DOHH2 (cell line): Measurements from ENCODE around the gene CACNA1A.

Source experiments
- H3F3A ChIP-seq: fragments of 200-600 bp; sonication (generic), shearing (Covaris generic); 2 replicates; pipeline ENCODE4 v1.6.0; 2016; ENCODE audit warnings: antibody characterized with exemption, mild to moderate bottlenecking; ENCODE audit not compliant: control insufficient read depth, insufficient read depth
- H3K27ac ChIP-seq: fragments of 200-600 bp; sonication (generic); 2 replicates; pipeline ENCODE4 v1.5.1; 2014; ENCODE audit warnings: low read depth, mild to moderate bottlenecking, low read length, moderate library complexity
- H3K27me3 ChIP-seq: fragments of 200-600 bp; sonication (generic); 2 replicates; pipeline ENCODE4 v1.6.1; 2014; ENCODE audit warnings: mild to moderate bottlenecking, low read length, mixed read lengths; ENCODE audit not compliant: control insufficient read depth
- H3K36me3 ChIP-seq: fragments of 200-600 bp; sonication (generic); 2 replicates; pipeline ENCODE4 v1.6.1; 2014; ENCODE audit warnings: mild to moderate bottlenecking, low read length, moderate library complexity, mixed read lengths; ENCODE audit not compliant: control insufficient read depth
- H3K4me1 ChIP-seq: fragments of 200-600 bp; sonication (generic); 2 replicates; pipeline ENCODE4 v1.6.1; 2014; ENCODE audit warnings: mild to moderate bottlenecking, low read length, mixed read lengths; ENCODE audit not compliant: control insufficient read depth
- H3K4me2 ChIP-seq: fragments of 200-600 bp; sonication (generic); 2 replicates; pipeline ENCODE4 v1.6.0; 2014; ENCODE audit warnings: mild to moderate bottlenecking, low read length, moderate library complexity
- H3K4me3 ChIP-seq: fragments of 200-600 bp; sonication (generic); 2 replicates; pipeline ENCODE4 v1.5.1; 2014; ENCODE audit warnings: mild to moderate bottlenecking, low read length, mixed read lengths
- H3K79me2 ChIP-seq: fragments of 200-600 bp; sonication (generic); 2 replicates; pipeline ENCODE4 v1.6.1; 2014; ENCODE audit warnings: mild to moderate bottlenecking, low read length, mixed read lengths; ENCODE audit not compliant: control insufficient read depth
- H3K9me2 ChIP-seq: fragments of 200-600 bp; sonication (generic); replicated peaks from 2 replicates; pipeline ENCODE4 v1.6.1; 2014; ENCODE audit warnings: mild to moderate bottlenecking, low read length, mixed read lengths; ENCODE audit not compliant: control insufficient read depth
- H3K9me3 ChIP-seq: fragments of 200-600 bp; sonication (generic); 2 replicates; pipeline ENCODE4 v1.6.1; 2014; ENCODE audit warnings: antibody characterized with exemption, low read length, mixed read lengths; ENCODE audit not compliant: control insufficient read depth, insufficient read depth
- H4K20me1 ChIP-seq: fragments of 200-600 bp; sonication (generic); 2 replicates; pipeline ENCODE4 v1.6.0; 2014; ENCODE audit warnings: low read depth, mild to moderate bottlenecking, antibody characterized with exemption, low read length, moderate library complexity; ENCODE audit not compliant: control insufficient read depth, insufficient read depth
- CTCF ChIP-seq: fragments of 200-600 bp; sonication (generic); IDR thresholded peaks from one replicate; pipeline ENCODE4 v1.5.1; 2014; ENCODE audit warnings: antibody characterized with exemption, mild to moderate bottlenecking, low read depth, low read length; ENCODE audit not compliant: poor library complexity, severe bottlenecking
- EZH2phosphoT487 ChIP-seq: fragments of 200-600 bp; sonication (generic); IDR thresholded peaks from 2 replicates; pipeline ENCODE4 v1.6.1; 2017; ENCODE audit warnings: borderline replicate concordance, mild to moderate bottlenecking, antibody characterized with exemption, low read length, moderate library complexity, mixed read lengths

Gene CACNA1A

DNA sequence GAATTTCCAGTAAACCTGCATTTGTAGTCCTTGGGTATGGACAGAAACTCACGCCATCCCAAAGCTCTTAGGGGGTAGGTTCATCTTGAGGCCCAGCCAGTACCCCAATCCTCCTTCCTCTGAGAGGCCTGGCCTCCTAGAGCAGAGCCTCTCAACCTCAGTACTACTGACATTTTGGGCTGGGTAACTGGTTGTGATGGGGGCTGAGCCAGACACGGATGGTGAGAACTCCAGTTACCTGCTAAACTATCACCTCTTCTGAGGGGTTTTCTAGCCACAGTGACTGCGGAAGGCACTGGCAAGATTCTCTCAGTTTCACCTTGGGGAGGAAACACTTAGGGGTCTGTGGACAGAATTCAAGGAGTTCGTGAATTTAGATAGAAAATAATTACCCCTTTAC, 156.2 kb downstream of the CACNA1A start:
- Histone ChIP-seq H3F3A (no peaks in the 10 kb centered on the region), H3K36me3 (no peaks in the 10 kb centered on the region), H3K27ac (no peak overlapping the region), H3K4me3 (no peak overlapping the region), H3K4me1 (no peaks in the 10 kb centered on the region), H3K27me3 (no peaks in the 10 kb centered on the region), H3K4me2 (no peak overlapping the region), H3K79me2 (no peaks in the 10 kb centered on the region), H4K20me1 (no peaks in the 10 kb centered on the region), H3K9me3 (peaks cover 9% of the 10 kb centered on the region; the same call in 1 of the 2 replicates), H3K9me2 (no peaks in the 10 kb centered on the region)
- no peak for TF ChIP-seq EZH2phosphoT487
- no peak for TF ChIP-seq CTCF

GRCh38 chr19:13347367-13347766, 158.9 kb downstream of the CACNA1A start:
- no peak overlapping the region for H3K27ac ChIP-seq
- H3K27me3 ChIP-seq = no peaks in the 10 kb centered on the region
- H3K36me3 ChIP-seq = no peaks in the 10 kb centered on the region
- no peak overlapping the region for H3K4me2 ChIP-seq
- H3K9me3 ChIP-seq = peaks cover 9% of the 10 kb centered on the region; the same call in 1 of the 2 replicates
- TF ChIP-seq EZH2phosphoT487 (no peak), CTCF (no peak)
- no peaks in the 10 kb centered on the region for H3K79me2 ChIP-seq
- no peaks in the 10 kb centered on the region for H3K9me2 ChIP-seq
- no peaks in the 10 kb centered on the region for H4K20me1 ChIP-seq
- H3F3A ChIP-seq = no peaks in the 10 kb centered on the region
- no peak overlapping the region for H3K4me3 ChIP-seq
- H3K4me1 ChIP-seq = no peaks in the 10 kb centered on the region

DNA sequence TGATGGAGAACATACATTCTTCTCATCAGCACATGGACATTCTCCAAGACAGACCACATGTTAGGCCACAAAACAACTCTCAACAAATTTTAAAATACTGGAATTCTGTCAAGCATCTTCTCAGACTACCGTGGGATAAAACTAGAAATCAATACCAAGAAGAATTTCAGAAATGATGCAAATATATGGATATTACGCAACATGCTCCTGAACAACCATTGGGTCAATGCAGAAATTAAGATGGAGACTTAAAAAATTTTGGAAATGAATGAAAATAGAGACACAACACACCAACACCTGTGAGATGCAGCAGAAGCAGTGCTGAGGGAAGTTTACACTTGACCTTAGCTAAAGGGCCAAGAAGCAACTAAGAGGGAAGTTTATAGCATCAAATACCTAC, 162.8 kb downstream of the CACNA1A start:
- H3K4me2 ChIP-seq = no peak overlapping the region
- H3K4me1 ChIP-seq = no peaks in the 10 kb centered on the region
- no peaks in the 10 kb centered on the region for H3K27me3 ChIP-seq

More for the DNA sequence above, 162.8 kb downstream of the CACNA1A start:
- Histone ChIP-seq H3F3A (no peaks in the 10 kb centered on the region), H3K9me3 (no peaks in the 10 kb centered on the region), H4K20me1 (no peaks in the 10 kb centered on the region), H3K4me3 (no peak overlapping the region), H3K36me3 (no peaks in the 10 kb centered on the region), H3K9me2 (no peaks in the 10 kb centered on the region), H3K27ac (no peak overlapping the region), H3K79me2 (no peaks in the 10 kb centered on the region)
- no peak for TF ChIP-seq CTCF
- no peak for TF ChIP-seq EZH2phosphoT487
